Epithelial cell of prostate (primary cell): ENCODE data around the gene PRKCB.
"Not testable (repeated sequence)": the region's sequence is repeated elsewhere in the genome, so short reads cannot be mapped to it uniquely, and the experiment has no call there.

Experiments
- DNase-seq: peaks from one replicate; pipeline ENCODE4 v3.0.0-alpha.2; 2011; ENCODE audit warnings: low read depth, low spot score
- H3K27ac ChIP-seq: fragments of 450-650 bp; 2 replicates; pipeline ENCODE4 v1.5.1; 2017; ENCODE audit warnings: mild to moderate bottlenecking

Gene PRKCB

DNA sequence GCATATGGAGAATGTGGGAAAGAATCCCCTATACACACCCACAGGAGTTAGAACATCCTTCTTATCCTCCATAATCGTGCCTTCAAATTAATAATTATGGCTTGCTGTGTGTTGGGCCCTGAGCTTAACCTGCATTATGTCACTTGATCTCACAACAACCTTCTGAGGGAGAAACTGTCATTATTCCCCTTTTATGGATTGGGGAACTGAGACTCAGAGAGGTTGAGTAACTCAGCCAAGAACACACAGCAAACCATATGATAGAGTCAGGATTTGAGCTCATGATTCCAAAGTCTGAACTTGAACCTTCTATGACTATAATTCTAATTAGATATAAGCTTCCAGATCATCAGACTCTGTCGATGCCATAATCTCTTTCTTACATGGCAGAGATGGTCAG, 306.1 kb downstream of the PRKCB start:
- DNase-seq: no peak
- no peak overlapping the region for H3K27ac ChIP-seq

DNA sequence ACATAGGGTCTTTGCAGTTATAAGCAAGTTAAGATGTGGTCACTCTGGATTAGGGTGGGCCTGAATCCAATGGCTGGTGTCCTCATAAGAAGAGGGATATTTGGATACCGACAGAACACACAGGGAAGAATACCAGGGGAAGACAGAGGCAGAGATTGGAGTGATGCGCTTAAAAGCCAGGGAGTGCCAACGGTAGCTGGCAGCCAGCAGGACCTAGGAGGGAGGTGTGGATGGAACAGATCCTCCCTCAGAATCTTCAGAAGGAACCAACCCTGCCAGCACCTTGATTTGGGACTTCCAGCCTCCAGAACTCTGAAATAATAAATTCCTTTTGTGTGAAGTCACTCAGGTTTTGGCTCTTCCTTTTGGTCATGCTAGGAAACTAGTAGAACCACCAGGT, 310.1 kb downstream of the PRKCB start:
- no peak for DNase-seq
- no peak overlapping the region for H3K27ac ChIP-seq

DNA sequence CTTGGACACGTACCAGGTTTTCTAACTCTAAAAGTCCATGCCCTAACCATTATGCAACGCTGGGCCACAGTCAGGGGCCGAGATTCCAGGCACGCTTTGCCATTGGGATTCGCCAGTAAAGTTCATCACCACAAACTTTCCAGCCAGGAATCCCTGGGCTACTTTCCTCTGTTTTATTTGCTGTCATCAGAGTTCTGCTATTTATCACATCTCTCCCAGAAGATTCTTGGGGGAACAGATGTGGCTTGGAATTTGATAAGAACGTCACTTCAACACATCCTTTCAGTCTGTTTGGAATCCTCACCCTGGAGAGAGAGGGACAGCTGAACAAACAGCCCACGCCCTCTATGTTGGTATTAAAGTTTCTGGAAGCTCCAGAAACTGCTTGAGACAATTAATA, 310.7 kb downstream of the PRKCB start:
- no peak for DNase-seq
- no peak overlapping the region for H3K27ac ChIP-seq

DNA sequence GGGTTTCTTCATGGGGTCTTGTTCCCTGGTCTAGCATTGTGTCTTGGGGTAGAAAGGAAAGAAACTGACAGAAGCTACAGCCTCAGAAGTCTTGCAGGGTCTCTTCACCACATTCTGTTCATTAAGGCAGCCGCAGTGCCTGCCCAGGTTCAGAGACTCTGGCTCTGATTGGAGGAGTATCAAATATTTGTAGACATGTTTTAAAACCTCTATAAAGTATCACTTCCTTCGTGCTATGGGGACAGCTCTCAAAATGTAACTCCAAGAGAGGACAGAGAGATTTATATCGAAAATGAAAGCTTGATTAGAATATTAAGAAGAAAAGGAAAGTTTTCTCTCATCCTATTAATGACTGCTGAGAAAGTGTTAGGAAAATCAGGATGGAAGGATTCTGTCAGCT, 313.3 kb downstream of the PRKCB start:
- DNase-seq: no peak
- H3K27ac ChIP-seq: no peak overlapping the region

DNA sequence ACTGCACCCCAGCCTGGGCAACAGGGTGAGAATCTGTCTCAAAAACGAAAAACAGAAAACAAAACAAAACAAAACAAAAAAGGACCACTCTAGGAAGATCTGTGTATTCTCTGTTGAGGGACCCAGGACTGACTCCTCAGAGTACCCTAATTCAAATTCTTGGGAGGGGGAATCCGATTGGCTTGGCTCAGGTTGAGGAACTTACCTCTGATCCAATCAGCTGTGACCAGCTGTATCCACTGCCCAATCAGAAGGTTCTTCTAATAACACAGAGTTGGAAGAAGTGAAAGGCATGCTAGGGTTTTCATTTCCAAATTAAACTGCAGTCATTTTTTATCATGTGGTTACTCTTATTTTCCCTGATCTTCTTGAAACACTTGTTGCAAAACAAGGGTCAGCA, 314.5 kb downstream of the PRKCB start:
- no peak for DNase-seq
- H3K27ac ChIP-seq: no peak overlapping the region

DNA sequence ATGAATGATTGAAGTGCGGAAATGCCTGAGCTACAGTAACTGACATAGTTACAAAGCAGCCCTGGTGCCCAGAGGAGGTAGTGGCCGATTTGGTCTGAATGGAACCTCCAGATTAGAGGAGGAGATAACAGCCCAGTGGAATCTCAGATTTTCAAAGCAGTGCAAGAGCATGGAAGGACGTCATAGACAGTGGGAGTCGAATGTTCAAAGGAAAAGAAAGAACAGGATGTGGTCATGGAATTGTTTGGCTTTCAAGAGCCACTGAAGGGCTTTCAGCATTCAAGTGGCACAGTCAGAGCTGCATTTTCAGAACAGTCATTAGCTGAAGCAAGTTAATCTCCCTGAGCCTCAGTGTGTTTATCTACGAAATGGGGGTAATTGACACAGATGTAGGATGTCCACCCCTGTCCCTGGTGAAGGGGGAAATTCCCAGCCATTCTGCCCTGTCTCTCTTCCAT, 315.7 kb downstream of the PRKCB start:
- no peak overlapping the region for H3K27ac ChIP-seq
- no peak for DNase-seq

DNA sequence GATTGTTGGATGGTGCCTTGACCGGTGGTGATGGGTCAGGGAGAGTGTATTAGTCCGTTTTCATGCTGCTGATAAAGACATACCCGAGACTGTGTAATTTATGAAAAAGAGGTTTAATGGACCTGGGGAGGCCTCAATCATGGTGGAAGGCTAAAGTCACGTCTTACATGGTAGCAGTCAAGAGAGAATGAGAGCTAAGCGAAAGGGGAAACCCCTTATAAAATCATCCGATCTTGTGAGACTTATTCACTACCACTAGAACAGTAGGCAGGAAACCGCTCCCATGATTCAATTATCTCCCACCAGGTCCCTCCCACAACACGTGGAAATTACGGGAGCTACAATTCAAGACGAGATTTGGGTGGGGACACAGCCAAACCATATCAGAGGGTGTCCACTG, 316.3 kb downstream of the PRKCB start:
- not testable (repeated sequence) for H3K27ac ChIP-seq, DNase-seq

DNA sequence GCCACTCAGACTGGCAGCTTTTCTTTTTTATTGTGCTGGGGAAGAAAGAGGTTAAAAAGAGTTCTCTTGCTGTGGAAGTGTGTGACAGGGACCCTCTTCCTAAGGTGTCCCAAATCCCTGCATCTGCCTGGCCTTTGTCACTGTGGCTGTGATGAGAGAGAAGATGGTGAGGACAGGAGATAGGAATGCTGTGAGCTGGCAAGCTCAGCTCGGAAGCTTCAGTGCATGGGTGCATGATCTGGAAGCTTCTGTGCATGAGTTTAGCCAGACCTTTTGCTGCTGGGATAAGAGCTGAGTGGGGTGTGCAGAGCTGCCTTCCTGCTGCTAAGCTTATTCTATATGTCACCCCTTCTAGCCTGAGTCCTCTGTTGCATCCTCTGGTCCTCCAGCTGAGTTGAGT, 317.0 kb downstream of the PRKCB start:
- no peak for DNase-seq
- H3K27ac ChIP-seq: no peak overlapping the region

DNA sequence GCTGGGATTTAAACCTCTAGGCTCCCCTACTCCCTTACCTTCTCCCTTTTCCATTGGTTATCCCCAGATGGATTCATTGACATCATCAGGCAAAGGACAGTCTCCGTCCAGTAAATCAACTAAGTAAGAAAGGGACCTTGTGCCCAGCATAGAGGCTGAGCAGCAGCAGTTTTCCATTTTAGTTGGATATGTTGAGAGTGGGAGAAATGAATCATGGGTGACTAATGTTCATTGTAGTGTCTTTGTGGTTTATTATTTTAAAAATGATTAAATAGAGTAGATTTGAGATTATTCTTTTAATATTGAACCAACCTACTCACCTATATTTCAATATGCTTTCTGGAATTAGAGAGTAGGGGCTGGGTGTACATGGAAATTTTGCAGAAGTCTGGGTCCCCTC, 321.0 kb downstream of the PRKCB start:
- no peak overlapping the region for H3K27ac ChIP-seq
- no peak for DNase-seq

DNA sequence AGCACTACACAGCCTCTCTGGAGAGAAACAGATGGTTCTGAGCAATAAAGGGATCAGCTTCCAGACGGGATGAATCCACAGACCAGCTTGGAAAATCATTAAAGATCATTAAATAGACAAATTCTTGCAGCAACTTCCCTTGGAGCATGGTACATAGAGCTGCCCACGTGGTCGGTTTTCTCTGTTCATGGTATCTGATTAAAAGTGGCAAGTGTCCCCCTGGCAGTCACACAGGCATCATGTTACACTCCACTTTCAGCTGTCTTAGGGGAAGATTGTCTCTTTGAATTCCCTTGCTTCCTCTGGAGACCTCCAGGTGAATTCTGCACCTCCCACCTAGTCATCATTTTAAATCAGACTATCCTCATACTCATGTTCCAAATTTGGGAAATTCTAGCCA, 328.2 kb downstream of the PRKCB start:
- DNase-seq: no peak
- no peak overlapping the region for H3K27ac ChIP-seq

DNA sequence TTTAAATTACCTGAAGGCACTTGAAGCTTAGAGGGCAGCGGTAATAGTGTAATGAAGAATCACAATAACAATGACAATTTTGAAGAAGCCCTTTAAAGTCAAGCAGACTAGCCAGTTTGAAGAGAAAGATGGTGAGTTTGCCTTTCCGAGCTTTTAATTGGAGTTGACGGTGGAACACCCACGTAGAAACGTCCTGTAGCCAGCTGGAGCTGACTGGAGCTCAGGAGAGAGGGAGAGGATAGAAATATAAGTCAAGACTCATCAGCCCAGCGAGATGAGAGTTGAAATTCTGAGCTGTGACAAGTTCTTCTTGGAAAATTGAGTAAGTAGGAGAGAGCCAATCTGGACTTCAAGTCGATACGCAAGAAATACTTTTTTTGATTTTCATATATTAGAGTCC, 328.6 kb downstream of the PRKCB start:
- no peak overlapping the region for H3K27ac ChIP-seq
- no peak for DNase-seq

DNA sequence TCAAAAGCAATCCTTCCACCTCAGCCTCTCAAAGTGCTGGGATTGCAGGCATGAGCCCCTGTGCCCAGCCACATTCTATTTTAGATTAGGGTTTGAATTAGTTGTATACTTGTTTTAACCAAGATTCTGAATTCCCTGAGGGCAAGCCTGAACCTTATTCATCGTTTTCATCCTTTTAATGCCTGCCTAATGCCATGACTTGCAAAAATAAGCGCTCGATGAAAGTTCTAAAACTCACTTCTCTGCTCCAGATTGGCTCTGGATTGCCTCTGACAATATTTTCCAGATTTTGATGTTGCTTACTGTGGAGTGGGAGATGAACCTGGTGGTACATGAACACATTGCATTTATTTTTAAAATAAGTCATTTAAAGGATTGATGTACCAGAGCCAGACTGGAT, 329.5 kb downstream of the PRKCB start:
- no peak for DNase-seq

DNA sequence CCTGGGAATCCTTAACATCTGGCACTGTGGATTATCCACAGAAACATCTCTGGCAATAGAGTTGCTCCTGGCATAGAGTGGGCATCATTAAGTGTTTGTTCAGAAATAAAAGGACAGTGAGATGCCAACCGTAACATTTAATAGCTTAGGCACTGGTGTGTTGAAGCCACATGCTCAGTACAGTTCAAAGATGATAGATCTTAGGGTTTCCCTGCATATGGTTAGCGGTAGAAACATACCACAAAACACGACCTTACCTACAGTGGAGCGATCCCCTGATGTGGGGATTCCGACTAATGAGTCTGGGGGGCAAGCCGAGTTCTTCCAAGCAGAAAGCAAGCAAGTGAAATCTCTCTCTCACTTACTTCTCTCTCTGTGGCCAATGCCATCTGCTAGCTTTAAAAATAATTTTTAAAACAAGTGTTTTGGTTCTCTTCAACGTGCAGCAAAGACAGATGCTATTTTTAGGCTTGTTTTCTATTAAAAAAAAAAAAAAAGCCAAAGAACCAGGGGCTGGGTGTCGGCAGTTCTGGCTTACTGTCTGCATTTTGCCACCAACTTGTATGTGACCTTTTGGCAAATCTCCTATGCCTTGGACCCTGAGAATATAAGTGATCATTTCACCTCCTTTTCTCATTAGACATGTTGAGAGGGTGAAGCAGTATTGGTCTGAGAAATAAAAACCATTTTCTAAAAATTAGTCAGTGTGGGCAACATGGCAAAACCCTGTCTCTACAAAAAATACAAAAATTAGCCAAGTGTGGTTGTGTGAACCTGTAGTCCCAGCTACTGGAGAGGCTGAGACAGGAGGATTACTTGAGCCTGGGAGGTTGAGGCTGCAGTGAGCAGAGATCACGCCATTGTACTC, 331.1 kb downstream of the PRKCB start:
- no peak overlapping the region for H3K27ac ChIP-seq
- DNase-seq: no peak

More for the DNA sequence above, 329.5 kb downstream of the PRKCB start:
- H3K27ac ChIP-seq: no peak overlapping the region

DNA sequence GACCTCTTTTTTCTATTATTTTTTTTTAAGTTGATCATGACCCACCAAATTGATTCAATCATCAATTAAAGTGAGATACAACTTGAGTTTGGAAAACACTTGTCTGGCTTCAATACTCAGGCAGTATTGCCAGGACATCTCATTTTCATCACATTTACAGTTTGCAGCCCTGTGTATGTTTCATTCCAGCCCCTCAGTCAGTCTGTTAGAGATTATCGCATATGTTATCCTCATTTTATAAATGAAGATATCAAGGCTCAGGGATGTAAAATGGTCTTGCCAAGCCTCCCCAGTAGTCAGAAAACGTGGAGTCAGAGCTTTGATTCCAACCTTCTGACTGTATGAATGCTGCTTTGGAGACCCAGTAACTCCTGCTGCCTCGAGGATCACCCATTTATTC, 333.1 kb downstream of the PRKCB start:
- no peak overlapping the region for H3K27ac ChIP-seq
- DNase-seq: no peak

DNA sequence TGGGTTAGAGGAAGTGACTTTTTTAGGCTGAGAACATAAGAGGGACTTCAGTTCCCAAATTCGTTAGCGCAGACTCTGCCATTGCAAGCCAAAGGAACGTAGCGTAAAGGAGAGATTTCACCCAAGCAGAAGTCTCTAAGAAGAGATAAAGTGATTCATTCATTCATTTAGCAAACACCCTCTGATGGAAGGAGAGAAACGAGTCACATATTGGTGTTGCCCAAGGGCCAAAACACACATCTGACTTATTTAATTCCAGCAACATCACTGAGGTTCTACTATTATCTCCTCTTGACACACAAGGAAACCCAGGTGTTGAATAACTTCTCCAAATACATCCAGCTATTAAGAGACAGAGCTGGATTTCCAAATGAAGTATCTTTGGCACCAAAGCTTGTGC, 334.6 kb downstream of the PRKCB start:
- no peak overlapping the region for H3K27ac ChIP-seq
- DNase-seq: no peak

DNA sequence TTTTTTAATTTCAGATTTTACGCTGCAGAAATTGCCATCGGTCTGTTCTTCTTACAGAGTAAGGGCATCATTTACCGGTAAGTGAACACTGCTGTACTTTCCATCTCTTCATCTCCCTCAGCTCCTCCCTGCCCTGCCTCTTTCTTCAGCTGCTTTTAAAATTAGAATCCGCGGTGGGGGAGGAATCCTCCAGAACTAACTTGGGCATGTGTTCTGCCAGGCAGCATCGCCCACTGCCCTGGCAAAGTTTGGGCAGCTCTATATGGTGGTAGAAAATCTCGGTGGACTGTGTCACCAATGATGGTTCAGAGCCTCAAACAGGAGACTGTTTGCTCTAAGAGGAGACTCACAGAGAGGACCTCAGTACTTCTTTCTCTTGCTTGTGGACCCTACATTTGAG, 338.7 kb downstream of the PRKCB start:
- H3K27ac ChIP-seq: no peak overlapping the region
- DNase-seq: no peak

DNA sequence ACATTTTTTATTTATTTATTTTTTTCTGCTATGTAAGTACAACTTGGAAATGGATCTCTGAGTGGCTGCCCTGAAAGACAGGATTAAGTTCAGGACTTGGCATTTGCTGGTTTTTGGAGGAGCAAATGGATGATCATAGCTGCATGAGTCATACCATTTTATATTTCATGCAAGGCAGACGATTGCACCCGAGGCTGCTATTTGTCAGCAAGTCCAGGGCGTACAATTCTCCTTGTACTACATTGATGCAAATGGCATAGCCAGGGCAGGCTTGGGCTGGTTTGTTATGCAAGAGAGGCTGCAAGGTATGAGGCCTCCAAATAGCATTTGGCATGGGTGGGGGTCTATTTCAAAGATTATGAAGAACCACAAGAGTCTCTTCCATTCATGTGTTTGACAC, 339.2 kb downstream of the PRKCB start:
- DNase-seq: no peak
- H3K27ac ChIP-seq: no peak overlapping the region

DNA sequence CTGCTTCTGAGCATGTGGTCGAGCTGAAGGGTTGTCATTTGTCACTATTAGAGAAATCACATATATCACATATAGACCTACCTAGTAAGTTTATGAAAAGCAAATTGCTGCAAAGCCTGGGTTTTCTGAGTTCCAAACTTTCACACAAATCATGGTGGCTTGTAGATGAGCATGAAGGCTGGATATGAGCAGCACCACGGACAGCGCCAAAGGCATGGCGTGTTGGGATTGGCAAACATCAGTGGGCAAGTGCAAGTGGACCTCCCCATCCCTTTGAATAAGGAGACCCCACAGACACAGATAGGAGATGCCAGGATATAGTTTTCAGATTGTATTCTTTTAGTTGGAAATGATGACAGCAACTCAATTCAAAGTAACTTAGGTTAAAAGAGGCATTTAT, 342.7 kb downstream of the PRKCB start:
- DNase-seq: no peak
- no peak overlapping the region for H3K27ac ChIP-seq

DNA sequence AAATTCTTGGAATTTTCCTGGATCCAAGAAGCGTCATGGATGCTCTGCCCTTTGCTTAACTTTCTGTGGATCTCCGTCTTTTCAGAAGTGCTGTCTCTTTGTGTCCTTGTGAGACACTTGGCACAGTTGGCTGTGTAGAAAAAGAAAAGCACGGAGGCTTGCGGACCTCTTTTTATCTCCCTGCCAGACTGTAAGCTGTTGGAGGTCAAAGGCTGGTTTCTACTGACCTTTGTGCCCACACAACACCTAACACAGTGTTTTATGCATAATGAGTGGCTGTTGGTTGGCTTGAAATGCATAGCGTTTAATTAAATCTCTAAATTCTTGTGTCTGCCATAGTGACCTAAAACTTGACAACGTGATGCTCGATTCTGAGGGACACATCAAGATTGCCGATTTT, 344.7 kb downstream of the PRKCB start:
- no peak for DNase-seq
- no peak overlapping the region for H3K27ac ChIP-seq

DNA sequence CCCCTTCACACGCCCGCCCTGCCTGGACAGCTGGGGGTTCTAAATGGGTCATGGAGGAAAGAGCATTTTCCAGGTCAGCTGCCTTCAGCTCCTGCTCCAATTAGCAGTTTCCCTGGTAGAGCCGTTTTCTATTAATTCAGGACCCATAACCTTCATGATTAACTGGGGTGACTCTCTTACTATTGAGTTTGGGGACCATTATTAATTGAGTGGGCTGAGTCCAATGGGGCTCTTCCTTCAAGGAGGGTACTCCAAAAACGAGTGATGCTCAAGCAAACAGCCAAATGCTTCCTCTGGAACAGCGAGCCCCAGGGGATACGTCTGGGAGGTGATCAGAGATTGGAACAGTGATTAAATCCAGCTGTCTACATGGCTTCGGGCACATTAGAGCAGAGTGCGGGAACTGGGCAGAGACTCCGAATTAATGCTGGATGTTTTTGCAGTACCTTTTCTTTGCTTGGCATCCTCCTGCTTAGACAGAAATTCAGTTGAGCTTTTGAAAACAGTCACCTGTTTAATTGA, 352.3 kb downstream of the PRKCB start:
- H3K27ac ChIP-seq: no peak overlapping the region
- DNase-seq: no peak

DNA sequence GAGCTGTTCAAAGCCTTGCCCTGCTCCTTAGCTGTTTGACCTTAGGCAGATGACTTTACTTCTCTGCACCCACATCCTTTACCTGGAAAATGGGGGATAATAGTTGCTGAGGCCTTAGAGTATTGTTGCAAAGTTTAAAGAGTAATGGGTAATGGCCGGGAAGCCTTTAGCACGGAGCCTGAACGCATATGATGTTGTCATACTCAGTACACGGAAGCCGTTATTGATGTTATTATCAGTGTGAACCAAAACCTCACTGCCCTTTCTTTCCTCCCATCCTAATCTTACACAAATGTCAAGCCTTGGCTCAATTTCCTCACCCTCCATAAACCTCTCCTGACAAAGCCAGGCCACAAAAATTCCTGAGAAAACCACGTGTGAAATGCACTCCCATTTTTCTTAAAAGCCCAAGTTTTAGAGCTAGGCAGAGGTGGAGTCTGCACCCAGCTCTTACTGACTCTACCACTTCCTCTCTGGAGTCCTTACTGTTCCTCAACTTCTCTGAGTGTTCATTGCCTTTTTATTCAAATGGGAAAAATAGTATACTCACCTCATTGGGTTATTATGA, 353.1 kb downstream of the PRKCB start:
- no peak overlapping the region for H3K27ac ChIP-seq
- no peak for DNase-seq

DNA sequence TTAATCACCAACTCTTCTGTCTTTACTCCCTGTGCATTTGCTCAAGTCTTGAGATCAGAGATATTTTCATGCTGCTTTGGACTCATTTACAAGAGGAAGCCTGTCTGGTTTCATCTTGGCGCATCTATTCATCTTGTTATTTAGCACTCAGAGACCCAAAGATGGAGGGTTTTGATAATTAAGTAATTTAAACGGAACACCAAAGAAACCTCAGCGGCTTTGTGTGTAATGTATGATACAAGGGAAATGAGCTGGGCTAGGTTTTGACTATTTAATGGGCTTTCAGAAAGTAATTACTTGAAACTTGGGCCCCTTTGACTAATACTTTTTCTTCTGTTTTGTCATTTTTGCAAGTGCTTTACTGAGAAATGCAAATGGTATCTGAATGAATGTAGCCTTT, 354.2 kb downstream of the PRKCB start:
- no peak for DNase-seq
- no peak overlapping the region for H3K27ac ChIP-seq
